HG02973 (cell line): Measurements from ENCODE around the gene KIF21A.

Experiments used
- ATAC-seq: cut with Tn5 transposase; IDR thresholded peaks from one replicate; pipeline ENCODE4 v1.9.1; 2021; ENCODE audit warnings: moderate library complexity; ENCODE audit not compliant: unreplicated experiment

KIF21A gene

GRCh38 chr12:39431797-39432196 is 11.1 kb downstream of the KIF21A start:
- ATAC-seq = no peak

- ATAC-seq = no peak
These were observed 11.7 kb downstream of the KIF21A start for GRCh38 chr12:39431002-39431796.

GRCh38 chr12:39429809-39430208 is 13.1 kb downstream of the KIF21A start:
- no peak for ATAC-seq

- no peak for ATAC-seq
These were observed 15.5 kb downstream of the KIF21A start for GRCh38 chr12:39427360-39427808.

- ATAC-seq = no peak
These were observed 16.2 kb downstream of the KIF21A start for GRCh38 chr12:39426636-39427240.

GRCh38 chr12:39420043-39420442 is 22.9 kb downstream of the KIF21A start:
- ATAC-seq = no peak

- ATAC-seq = no peak
These were observed 23.4 kb downstream of the KIF21A start for GRCh38 chr12:39419471-39419870.

GRCh38 chr12:39417916-39418315 is 25.0 kb downstream of the KIF21A start:
- no peak for ATAC-seq

GRCh38 chr12:39413836-39414771 is 28.8 kb downstream of the KIF21A start:
- ATAC-seq = no peak

GRCh38 chr12:39412210-39412609 is 30.7 kb downstream of the KIF21A start:
- ATAC-seq = no peak

- ATAC-seq = no peak
These were observed 36.7 kb downstream of the KIF21A start for GRCh38 chr12:39406262-39406661.

- ATAC-seq = no peak
These were observed 37.3 kb downstream of the KIF21A start for GRCh38 chr12:39405580-39405979.

- ATAC-seq = no peak
These were observed 38.9 kb downstream of the KIF21A start for GRCh38 chr12:39404000-39404399.

GRCh38 chr12:39403376-39403775 is 39.5 kb downstream of the KIF21A start:
- no peak for ATAC-seq

GRCh38 chr12:39402922-39403321 is 40.0 kb downstream of the KIF21A start:
- ATAC-seq = no peak

GRCh38 chr12:39401459-39401858 is 41.5 kb downstream of the KIF21A start:
- no peak for ATAC-seq

- ATAC-seq = no peak
These were observed 47.1 kb downstream of the KIF21A start for GRCh38 chr12:39395866-39396265.

GRCh38 chr12:39393890-39394289 is 49.0 kb downstream of the KIF21A start:
- ATAC-seq = no peak

GRCh38 chr12:39393179-39393578 is 49.7 kb downstream of the KIF21A start:
- ATAC-seq = no peak

- no peak for ATAC-seq
These were observed 50.6 kb downstream of the KIF21A start for GRCh38 chr12:39392154-39392925.

GRCh38 chr12:39390752-39391151 is 52.2 kb downstream of the KIF21A start:
- no peak for ATAC-seq
